H1 (cell line): ENCODE data around the gene PCDHGB1. TPM values are rescaled to one million over a fixed set of nuclear protein-coding genes. Genes with fewer than 3 reads are reported as not detected.

Experiments
- ASH2L ChIP-seq: fragments of 200-600, 300-600 bp; sonication (generic); IDR thresholded peaks from one replicate; pipeline ENCODE4 v1.7.1; 2017; ENCODE audit warnings: low read length
- JUN ChIP-seq: IDR thresholded peaks from 2 replicates; pipeline ENCODE4 v1.6.1; 2011; ENCODE audit warnings: low read depth, mild to moderate bottlenecking, improper control_type of control experiment, low read length
- RBBP5 ChIP-seq: IDR thresholded peaks from 2 replicates; pipeline ENCODE4 v1.7.1; 2012; ENCODE audit warnings: low read depth, mild to moderate bottlenecking, inconsistent platforms, low read length, moderate library complexity, borderline replicate concordance
- SP4 ChIP-seq: IDR thresholded peaks from 2 replicates; pipeline ENCODE4 v1.6.1; 2012; ENCODE audit warnings: low read length, inconsistent platforms
- ZNF274 ChIP-seq: IDR thresholded peaks from 2 replicates; pipeline ENCODE4 v1.7.0; 2012; ENCODE audit warnings: low read length, borderline replicate concordance; ENCODE audit errors: extremely low read depth
- polyA plus RNA-seq, 7 experiments: library from polyadenylated mRNA; depleted of rRNA in 3 of 7; stranded (reverse) in 5 of 7; unstranded in 2 of 7; fragments of >200 nt in 5 of 7; fragments of 200-250 nt in 2 of 7; gene quantifications; 1 replicate in 5 of 7; 2 replicates in 1 of 7; 4 replicates in 1 of 7; pipeline versions ENCODE4 v1.2.1 to v1.2.3, GENCODE V29; 2011 to 2013; ENCODE audit warnings: missing spikeins in 2 of 7, mixed read lengths in 2 of 7
- total RNA-seq: library from RNA; stranded (reverse); fragmentation: NEBNext Ultra II Directional; extraction: Animal tissue kit (Norgen Biotek cat#: 25700); gene quantifications from 2 replicates; pipeline ENCODE4 v1.2.1, GENCODE V29; 2021
- TF ChIP-seq, protein P1 (sequence below): fragments of 300-600 bp; sonication (generic); IDR thresholded peaks from 2 replicates; pipeline ENCODE4 v1.7.1; 2012; ENCODE audit warnings: low read length, moderate library complexity, mild to moderate bottlenecking, inconsistent platforms; ENCODE audit not compliant: insufficient replicate concordance
- TF ChIP-seq, protein P2 (sequence below), 3 experiments: IDR thresholded peaks; 1 replicate in 2 of 3; 2 replicates in 1 of 3; pipeline versions ENCODE4 v1.5.1 to v1.6.1; 2011; ENCODE audit warnings: low read length in 3 of 3, mild to moderate bottlenecking in 3 of 3, inconsistent platforms in 2 of 3, low read depth in 1 of 3, moderate library complexity in 1 of 3; ENCODE audit not compliant: insufficient read depth in 1 of 3; ENCODE audit errors: control extremely low read depth in 1 of 3

Gene PCDHGB1
- total and polyA plus RNA-seq, 2 of the 8 experiments (the other 6 are each of a cell fraction or from before 2014, with no cell fraction given): 1.3 to 2.8 TPM

DNA sequence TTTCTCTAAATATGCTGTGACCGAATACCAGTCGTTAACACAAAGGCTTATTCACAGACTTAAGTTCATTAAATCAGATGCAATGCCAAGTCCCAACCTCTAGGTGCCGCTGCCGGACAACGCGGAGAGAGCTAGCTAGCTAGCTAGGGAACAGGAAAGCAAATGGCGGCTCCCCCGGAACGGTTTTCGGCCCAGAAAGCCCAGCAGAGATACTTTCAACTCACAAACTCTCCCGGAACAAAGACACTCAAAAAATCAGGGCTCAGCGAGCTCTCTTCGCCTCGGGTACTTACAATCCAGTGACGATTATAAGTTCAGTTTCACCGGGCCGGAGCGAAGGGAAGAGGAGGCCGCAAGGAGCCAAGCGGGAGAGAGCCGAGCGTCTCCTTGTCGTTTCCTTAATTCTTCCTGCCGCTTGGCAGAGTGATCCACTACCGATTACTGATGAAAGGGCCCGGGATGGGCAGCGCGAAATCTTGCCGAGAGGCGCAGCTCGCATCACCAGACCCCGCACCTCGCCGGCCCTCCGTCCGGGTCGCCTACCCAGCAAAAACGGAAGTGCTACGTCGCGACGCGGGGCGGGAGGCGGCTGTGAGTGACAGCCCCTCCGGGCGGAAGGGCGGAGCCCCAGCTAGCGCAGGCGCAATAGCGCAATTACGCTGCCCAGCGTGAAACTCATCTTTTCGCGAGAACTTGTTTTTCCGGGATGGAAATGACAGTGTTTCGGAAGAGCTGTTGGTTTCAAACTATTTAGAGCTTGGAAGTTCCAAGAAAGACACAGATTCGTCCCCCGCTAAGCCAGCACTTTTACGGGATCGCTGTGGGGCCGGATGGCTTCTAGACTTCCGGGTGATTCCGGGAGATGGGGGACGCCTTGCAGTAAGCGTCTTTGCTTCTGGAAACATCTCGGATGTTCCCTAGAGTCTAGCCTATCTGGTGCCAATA lies 29.4 kb upstream of the PCDHGB1 start, which contains the start of gene TAF7 (continued):
- TF ChIP-seq, protein P1, sequence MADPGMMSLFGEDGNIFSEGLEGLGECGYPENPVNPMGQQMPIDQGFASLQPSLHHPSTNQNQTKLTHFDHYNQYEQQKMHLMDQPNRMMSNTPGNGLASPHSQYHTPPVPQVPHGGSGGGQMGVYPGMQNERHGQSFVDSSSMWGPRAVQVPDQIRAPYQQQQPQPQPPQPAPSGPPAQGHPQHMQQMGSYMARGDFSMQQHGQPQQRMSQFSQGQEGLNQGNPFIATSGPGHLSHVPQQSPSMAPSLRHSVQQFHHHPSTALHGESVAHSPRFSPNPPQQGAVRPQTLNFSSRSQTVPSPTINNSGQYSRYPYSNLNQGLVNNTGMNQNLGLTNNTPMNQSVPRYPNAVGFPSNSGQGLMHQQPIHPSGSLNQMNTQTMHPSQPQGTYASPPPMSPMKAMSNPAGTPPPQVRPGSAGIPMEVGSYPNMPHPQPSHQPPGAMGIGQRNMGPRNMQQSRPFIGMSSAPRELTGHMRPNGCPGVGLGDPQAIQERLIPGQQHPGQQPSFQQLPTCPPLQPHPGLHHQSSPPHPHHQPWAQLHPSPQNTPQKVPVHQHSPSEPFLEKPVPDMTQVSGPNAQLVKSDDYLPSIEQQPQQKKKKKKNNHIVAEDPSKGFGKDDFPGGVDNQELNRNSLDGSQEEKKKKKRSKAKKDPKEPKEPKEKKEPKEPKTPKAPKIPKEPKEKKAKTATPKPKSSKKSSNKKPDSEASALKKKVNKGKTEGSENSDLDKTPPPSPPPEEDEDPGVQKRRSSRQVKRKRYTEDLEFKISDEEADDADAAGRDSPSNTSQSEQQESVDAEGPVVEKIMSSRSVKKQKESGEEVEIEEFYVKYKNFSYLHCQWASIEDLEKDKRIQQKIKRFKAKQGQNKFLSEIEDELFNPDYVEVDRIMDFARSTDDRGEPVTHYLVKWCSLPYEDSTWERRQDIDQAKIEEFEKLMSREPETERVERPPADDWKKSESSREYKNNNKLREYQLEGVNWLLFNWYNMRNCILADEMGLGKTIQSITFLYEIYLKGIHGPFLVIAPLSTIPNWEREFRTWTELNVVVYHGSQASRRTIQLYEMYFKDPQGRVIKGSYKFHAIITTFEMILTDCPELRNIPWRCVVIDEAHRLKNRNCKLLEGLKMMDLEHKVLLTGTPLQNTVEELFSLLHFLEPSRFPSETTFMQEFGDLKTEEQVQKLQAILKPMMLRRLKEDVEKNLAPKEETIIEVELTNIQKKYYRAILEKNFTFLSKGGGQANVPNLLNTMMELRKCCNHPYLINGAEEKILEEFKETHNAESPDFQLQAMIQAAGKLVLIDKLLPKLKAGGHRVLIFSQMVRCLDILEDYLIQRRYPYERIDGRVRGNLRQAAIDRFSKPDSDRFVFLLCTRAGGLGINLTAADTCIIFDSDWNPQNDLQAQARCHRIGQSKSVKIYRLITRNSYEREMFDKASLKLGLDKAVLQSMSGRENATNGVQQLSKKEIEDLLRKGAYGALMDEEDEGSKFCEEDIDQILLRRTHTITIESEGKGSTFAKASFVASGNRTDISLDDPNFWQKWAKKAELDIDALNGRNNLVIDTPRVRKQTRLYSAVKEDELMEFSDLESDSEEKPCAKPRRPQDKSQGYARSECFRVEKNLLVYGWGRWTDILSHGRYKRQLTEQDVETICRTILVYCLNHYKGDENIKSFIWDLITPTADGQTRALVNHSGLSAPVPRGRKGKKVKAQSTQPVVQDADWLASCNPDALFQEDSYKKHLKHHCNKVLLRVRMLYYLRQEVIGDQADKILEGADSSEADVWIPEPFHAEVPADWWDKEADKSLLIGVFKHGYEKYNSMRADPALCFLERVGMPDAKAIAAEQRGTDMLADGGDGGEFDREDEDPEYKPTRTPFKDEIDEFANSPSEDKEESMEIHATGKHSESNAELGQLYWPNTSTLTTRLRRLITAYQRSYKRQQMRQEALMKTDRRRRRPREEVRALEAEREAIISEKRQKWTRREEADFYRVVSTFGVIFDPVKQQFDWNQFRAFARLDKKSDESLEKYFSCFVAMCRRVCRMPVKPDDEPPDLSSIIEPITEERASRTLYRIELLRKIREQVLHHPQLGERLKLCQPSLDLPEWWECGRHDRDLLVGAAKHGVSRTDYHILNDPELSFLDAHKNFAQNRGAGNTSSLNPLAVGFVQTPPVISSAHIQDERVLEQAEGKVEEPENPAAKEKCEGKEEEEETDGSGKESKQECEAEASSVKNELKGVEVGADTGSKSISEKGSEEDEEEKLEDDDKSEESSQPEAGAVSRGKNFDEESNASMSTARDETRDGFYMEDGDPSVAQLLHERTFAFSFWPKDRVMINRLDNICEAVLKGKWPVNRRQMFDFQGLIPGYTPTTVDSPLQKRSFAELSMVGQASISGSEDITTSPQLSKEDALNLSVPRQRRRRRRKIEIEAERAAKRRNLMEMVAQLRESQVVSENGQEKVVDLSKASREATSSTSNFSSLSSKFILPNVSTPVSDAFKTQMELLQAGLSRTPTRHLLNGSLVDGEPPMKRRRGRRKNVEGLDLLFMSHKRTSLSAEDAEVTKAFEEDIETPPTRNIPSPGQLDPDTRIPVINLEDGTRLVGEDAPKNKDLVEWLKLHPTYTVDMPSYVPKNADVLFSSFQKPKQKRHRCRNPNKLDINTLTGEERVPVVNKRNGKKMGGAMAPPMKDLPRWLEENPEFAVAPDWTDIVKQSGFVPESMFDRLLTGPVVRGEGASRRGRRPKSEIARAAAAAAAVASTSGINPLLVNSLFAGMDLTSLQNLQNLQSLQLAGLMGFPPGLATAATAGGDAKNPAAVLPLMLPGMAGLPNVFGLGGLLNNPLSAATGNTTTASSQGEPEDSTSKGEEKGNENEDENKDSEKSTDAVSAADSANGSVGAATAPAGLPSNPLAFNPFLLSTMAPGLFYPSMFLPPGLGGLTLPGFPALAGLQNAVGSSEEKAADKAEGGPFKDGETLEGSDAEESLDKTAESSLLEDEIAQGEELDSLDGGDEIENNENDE: no peak
- no peak for TF ChIP-seq RBBP5
- no peak for TF ChIP-seq ZNF274
- TF ChIP-seq, protein P2, sequence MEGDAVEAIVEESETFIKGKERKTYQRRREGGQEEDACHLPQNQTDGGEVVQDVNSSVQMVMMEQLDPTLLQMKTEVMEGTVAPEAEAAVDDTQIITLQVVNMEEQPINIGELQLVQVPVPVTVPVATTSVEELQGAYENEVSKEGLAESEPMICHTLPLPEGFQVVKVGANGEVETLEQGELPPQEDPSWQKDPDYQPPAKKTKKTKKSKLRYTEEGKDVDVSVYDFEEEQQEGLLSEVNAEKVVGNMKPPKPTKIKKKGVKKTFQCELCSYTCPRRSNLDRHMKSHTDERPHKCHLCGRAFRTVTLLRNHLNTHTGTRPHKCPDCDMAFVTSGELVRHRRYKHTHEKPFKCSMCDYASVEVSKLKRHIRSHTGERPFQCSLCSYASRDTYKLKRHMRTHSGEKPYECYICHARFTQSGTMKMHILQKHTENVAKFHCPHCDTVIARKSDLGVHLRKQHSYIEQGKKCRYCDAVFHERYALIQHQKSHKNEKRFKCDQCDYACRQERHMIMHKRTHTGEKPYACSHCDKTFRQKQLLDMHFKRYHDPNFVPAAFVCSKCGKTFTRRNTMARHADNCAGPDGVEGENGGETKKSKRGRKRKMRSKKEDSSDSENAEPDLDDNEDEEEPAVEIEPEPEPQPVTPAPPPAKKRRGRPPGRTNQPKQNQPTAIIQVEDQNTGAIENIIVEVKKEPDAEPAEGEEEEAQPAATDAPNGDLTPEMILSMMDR (IDR thresholded peaks at IDR 0.05; ENCODE audit: control extremely low read depth in 1 of 3, insufficient read depth in 1 of 3, low read depth in 1 of 3, low read length in 3 of 3): peak; percentile 77 to 93 (median 80)
- TF ChIP-seq SP4: peak; percentile 72
- peak; percentile 76 for TF ChIP-seq ASH2L
- no peak for TF ChIP-seq JUN
